Left lung (tissue), 10 donors: ENCODE data around the gene SKIC2. TPM values are rescaled to one million over a fixed set of nuclear protein-coding genes. Genes with fewer than 3 reads are reported as not detected.

Experiments
- ATAC-seq: fragments of 200-7000 bp; cut with Tn5 transposase; one replicate; pipeline ENCODE4 v1.9.1; 2020; ENCODE audit warnings: moderate library complexity
- DNase-seq, 4 donors: peaks; one replicate each; pipeline ENCODE4 v3.0.0-alpha.2; 2013 to 2020
- H3K27ac ChIP-seq, 2 donors: fragments of 200-600 bp; sonication (generic) in 1 of 2; one replicate each; pipeline versions ENCODE4 v1.5.0 to v1.8.0; 2020 to 2021
- H3K27me3 ChIP-seq, 2 donors: fragments of 200-600 bp; sonication (generic) in 1 of 2; one replicate each; pipeline versions ENCODE4 v1.5.0 to v1.8.0; 2020 to 2021
- H3K36me3 ChIP-seq, 2 donors: fragments of 200-600 bp; sonication (generic) in 1 of 2; one replicate each; pipeline versions ENCODE4 v1.5.0 to v1.8.0; 2020 to 2021
- H3K4me1 ChIP-seq, 2 donors: fragments of 200-600 bp; one replicate each; pipeline ENCODE4 v1.8.0; 2021
- H3K4me3 ChIP-seq, 2 donors: fragments of 200-600 bp; sonication (generic) in 1 of 2; one replicate each; pipeline versions ENCODE4 v1.5.0 to v1.8.0; 2020 to 2021; ENCODE audit warnings: mild to moderate bottlenecking in 1 of 2
- H3K9me3 ChIP-seq, 2 donors: fragments of 200-600 bp; sonication (generic) in 1 of 2; one replicate each; pipeline versions ENCODE4 v1.5.0 to v1.8.0; 2020 to 2021
- CTCF ChIP-seq, 2 donors: fragments of 200-600 bp; sonication (generic) in 1 of 2; IDR thresholded peaks; one replicate each; pipeline versions ENCODE4 v1.5.0 to v1.8.0; 2021; ENCODE audit warnings: antibody characterized with exemption in 2 of 2
- intact Hi-C, 2 donors: fragments of 100-400 bp; cut with DNase I; formaldehyde crosslinking; loops; one replicate each; pipeline versions ENCODE4 v1.11.2 to v1.14.2; 2022
- polyA plus RNA-seq, 6 donors: library from polyadenylated mRNA; unstranded; fragments of 120-200 nt; gene quantifications; one replicate each; pipeline ENCODE4 v1.2.1, GENCODE V29; 2013; ENCODE audit not compliant: insufficient read length in 6 of 6
- total RNA-seq, 2 donors: library from RNA; stranded (reverse); fragmentation: NEBNext Ultra II Directional; extraction: Animal tissue kit (Norgen Biotek cat#: 25700); gene quantifications; one replicate each; pipeline ENCODE4 v1.2.1, GENCODE V29; 2021
- donor health status: DM: no; HTN: yes; CAD: no.
- donor health status: DM: no; HTN: no; CAD: no.

Gene SKIC2
- total and polyA plus RNA-seq, 8 donors = 39.1 to 67.9 (median 44.7) TPM

GRCh38 chr6:31915756-31916155 lies 43.2 kb upstream of the SKIC2 start:
- no peak overlapping the region for H3K4me3 ChIP-seq
- no peaks in the 10 kb centered on the region for H3K27me3 ChIP-seq
- ATAC-seq (no peak), DNase-seq (no peak)
- intact Hi-C loops = no loop called here
- no peak overlapping the region for H3K27ac ChIP-seq
- no peaks in the 10 kb centered on the region for H3K36me3 ChIP-seq
- H3K9me3 ChIP-seq = no peaks in the 10 kb centered on the region
- no peak for TF ChIP-seq CTCF (IDR thresholded peaks at IDR 0.05)
- peaks cover 0 to 17% of the 10 kb centered on the region in 2 donors for H3K4me1 ChIP-seq

- intact Hi-C loops = no loop called here
- H3K4me1 ChIP-seq = peaks cover 0 to 11% of the 10 kb centered on the region in 2 donors
- H3K9me3 ChIP-seq = no peaks in the 10 kb centered on the region
- no peak overlapping the region for H3K27ac ChIP-seq
- no peak overlapping the region for H3K4me3 ChIP-seq
- no peak for TF ChIP-seq CTCF (IDR thresholded peaks at IDR 0.05)
- H3K27me3 ChIP-seq = no peaks in the 10 kb centered on the region
- ATAC-seq = no peak
- no peak for DNase-seq
- no peaks in the 10 kb centered on the region for H3K36me3 ChIP-seq
Observed at GRCh38 chr6:31918069-31918720, 40.8 kb upstream of the SKIC2 start.

GRCh38 chr6:31919624-31920303 lies 39.2 kb upstream of the SKIC2 start:
- ATAC-seq (peak; percentile 8), DNase-seq (no peak)
- Histone ChIP-seq H3K4me1 (peaks cover 0 to 11% of the 10 kb centered on the region in 2 donors), H3K27ac (peak overlapping the region in 1 of 2 donors; percentile 35), H3K9me3 (no peaks in the 10 kb centered on the region), H3K36me3 (no peaks in the 10 kb centered on the region), H3K4me3 (no peak overlapping the region), H3K27me3 (no peaks in the 10 kb centered on the region)
- intact Hi-C loops = no loop called here
- TF ChIP-seq CTCF (IDR thresholded peaks at IDR 0.05) = no peak

- Histone ChIP-seq H3K27ac (peak overlapping the region in 1 of 2 donors; percentile 35), H3K36me3 (no peaks in the 10 kb centered on the region), H3K4me1 (peaks cover 0 to 11% of the 10 kb centered on the region in 2 donors), H3K27me3 (no peaks in the 10 kb centered on the region), H3K9me3 (no peaks in the 10 kb centered on the region), H3K4me3 (no peak overlapping the region)
- TF ChIP-seq CTCF (IDR thresholded peaks at IDR 0.05) = no peak
- intact Hi-C loops = no loop called here
- DNase-seq (no peak), ATAC-seq (peak; percentile 91)
Observed at GRCh38 chr6:31920811-31921210, 38.2 kb upstream of the SKIC2 start.

GRCh38 chr6:31922942-31923341 lies 36.0 kb upstream of the SKIC2 start:
- DNase-seq (no peak), ATAC-seq (peak; percentile 12)
- Histone ChIP-seq H3K4me3 (no peak overlapping the region), H3K4me1 (peaks cover 0 to 16% of the 10 kb centered on the region in 2 donors), H3K27ac (no peak overlapping the region), H3K9me3 (no peaks in the 10 kb centered on the region), H3K27me3 (no peaks in the 10 kb centered on the region), H3K36me3 (no peaks in the 10 kb centered on the region)
- TF ChIP-seq CTCF (IDR thresholded peaks at IDR 0.05) = peak in 1 of 2 donors; percentile 14
- intact Hi-C loops = no loop called here
